Measurements from ENCODE around the gene OSGEP.
"Not testable (repeated sequence)": the region's sequence is repeated elsewhere in the genome, so short reads cannot be mapped to it uniquely, and the experiment has no call there.

OSGEP gene

GRCh38 chr14:20469890-20470602 is 15.4 kb upstream of the OSGEP start:
- DNase-seq (ENCODE audit: low spot score) = peak; percentile 47

GRCh38 chr14:20469242-20469889 is 14.8 kb upstream of the OSGEP start, which contains the start of gene PNP:
TSS of gene PNP (plus strand) at chr14:20469406. CDS start at chr14:20469525, 119 bp downstream.
- DNase-seq (ENCODE audit: low spot score) = peak; percentile 95

- no peak for DNase-seq (ENCODE audit: low spot score)
Measured at GRCh38 chr14:20468764-20469241, 14.2 kb upstream of the OSGEP start.

- DNase-seq (ENCODE audit: low spot score) = peak; percentile 93
Measured at GRCh38 chr14:20461225-20462141, 6.9 kb upstream of the OSGEP start, which contains the start of gene PIP4P1. TSS of gene PIP4P1 (minus strand) at chr14:20461434. CDS start at chr14:20461325, 109 bp downstream.

GRCh38 chr14:20460458-20461224 is 6.0 kb upstream of the OSGEP start:
- peak; percentile 73 for DNase-seq (ENCODE audit: low spot score)

GRCh38 chr14:20458031-20458789 is 3.6 kb upstream of the OSGEP start:
- no peak for DNase-seq (ENCODE audit: low spot score)

GRCh38 chr14:20456971-20457370 is 2.4 kb upstream of the OSGEP start:
- DNase-seq (ENCODE audit: low spot score) = no peak

GRCh38 chr14:20455355-20456300 is 1.0 kb upstream of the OSGEP start:
- peak; percentile 51 for DNase-seq (ENCODE audit: low spot score)

- DNase-seq (ENCODE audit: low spot score) = not testable (repeated sequence)
Measured at GRCh38 chr14:20452831-20453230, 1.8 kb downstream of the OSGEP start.

GRCh38 chr14:20446889-20447288 is 7.7 kb downstream of the OSGEP start:
- DNase-seq (ENCODE audit: low spot score) = no peak

GRCh38 chr14:20443650-20444049 is 11.0 kb downstream of the OSGEP start:
- DNase-seq (ENCODE audit: low spot score) = not testable (repeated sequence)

GRCh38 chr14:20441461-20441860 is 13.2 kb downstream of the OSGEP start:
- no peak for DNase-seq (ENCODE audit: low spot score)

GRCh38 chr14:20440882-20441281 is 13.7 kb downstream of the OSGEP start:
- peak; percentile 40 for DNase-seq (ENCODE audit: low spot score)

GRCh38 chr14:20440465-20440864 is 14.1 kb downstream of the OSGEP start:
- DNase-seq (ENCODE audit: low spot score) = no peak

GRCh38 chr14:20438664-20439063 is 15.9 kb downstream of the OSGEP start:
- no peak for DNase-seq (ENCODE audit: low spot score)

- DNase-seq (ENCODE audit: low spot score) = no peak
Measured at GRCh38 chr14:20436363-20436755, 18.3 kb downstream of the OSGEP start.

- no peak for DNase-seq (ENCODE audit: low spot score)
Measured at GRCh38 chr14:20435582-20436362, 18.8 kb downstream of the OSGEP start, which contains the start of gene KLHL33. TSS of gene KLHL33 (minus strand) at chr14:20436166. CDS start at chr14:20435811, 355 bp downstream.

All from germinal center (tissue), 1 donor.